HG03060 (cell line): ENCODE measurements around the gene AP1G1.
"Not testable (repeated sequence)": the region's sequence is repeated elsewhere in the genome, so short reads cannot be mapped to it uniquely, and the experiment has no call there.

Experiments
- ATAC-seq: cut with Tn5 transposase; IDR thresholded peaks from one replicate; pipeline ENCODE4 v1.9.1; 2021; ENCODE audit warnings: low read depth, moderate number of reproducible peaks; ENCODE audit not compliant: unreplicated experiment

AP1G1 gene

GRCh38 chr16:71709229-71709781, 99.3 kb downstream of the AP1G1 start:
- no peak for ATAC-seq

- ATAC-seq = no peak
These were observed 99.9 kb downstream of the AP1G1 start for GRCh38 chr16:71708696-71709095.

GRCh38 chr16:71707199-71707598, 101.4 kb downstream of the AP1G1 start:
- no peak for ATAC-seq

- no peak for ATAC-seq
These were observed 102.6 kb downstream of the AP1G1 start for GRCh38 chr16:71706046-71706445.

GRCh38 chr16:71703333-71703732, 105.3 kb downstream of the AP1G1 start:
- ATAC-seq = no peak

GRCh38 chr16:71700831-71701230, 107.8 kb downstream of the AP1G1 start:
- ATAC-seq = no peak

- ATAC-seq = no peak
These were observed 110.1 kb downstream of the AP1G1 start for GRCh38 chr16:71698491-71698890.

- no peak for ATAC-seq
These were observed 115.5 kb downstream of the AP1G1 start for GRCh38 chr16:71693164-71693563.

GRCh38 chr16:71689901-71690300, 118.7 kb downstream of the AP1G1 start:
- ATAC-seq = no peak

GRCh38 chr16:71687861-71688260, 120.8 kb downstream of the AP1G1 start:
- ATAC-seq = no peak

- not testable (repeated sequence) for ATAC-seq
These were observed 124.4 kb downstream of the AP1G1 start for GRCh38 chr16:71684280-71684679.

- no peak for ATAC-seq
These were observed 127.3 kb downstream of the AP1G1 start for GRCh38 chr16:71681360-71681759.
